GM12891 (cell line): ENCODE results near the gene MUSTN1.

ENCODE experiments used
- POLR2A ChIP-seq: IDR thresholded peaks from 2 replicates; pipeline ENCODE4 v1.6.1; 2011; ENCODE audit warnings: low read depth, low read length, control low read depth
- POLR2AphosphoS5 ChIP-seq: IDR thresholded peaks from 2 replicates; pipeline ENCODE4 v1.6.1; 2011; ENCODE audit warnings: low read depth, low read length, control low read depth

DNA sequence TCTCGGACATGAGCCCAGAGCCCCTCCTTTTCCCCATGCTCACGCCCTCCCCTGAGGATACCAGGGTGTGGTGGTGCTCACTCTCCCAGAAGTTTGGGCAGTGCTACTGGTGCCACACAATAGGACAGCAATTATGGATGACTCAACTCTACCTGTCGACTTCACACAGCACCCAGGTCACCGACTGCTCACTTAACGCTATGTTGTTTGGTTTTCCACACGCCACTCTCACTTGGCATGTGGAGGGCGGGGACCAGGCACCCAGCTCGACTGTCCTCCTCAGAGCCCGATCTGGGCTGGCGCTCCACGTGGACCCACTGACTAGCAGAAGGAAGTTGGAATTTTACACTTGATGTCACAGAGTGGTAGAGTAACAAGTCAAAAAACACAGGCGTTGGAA is 31.6 kb upstream of the MUSTN1 start:
- TF ChIP-seq POLR2A (no peak), POLR2AphosphoS5 (no peak)
